ENCODE results near the gene GIT1.
"Not testable (repeated sequence)": the region's sequence is repeated elsewhere in the genome, so short reads cannot be mapped to it uniquely, and the experiment has no call there.

Gene GIT1

GRCh38 chr17:29565643-29566472 is 23.6 kb downstream of the GIT1 start:
- peak in 2 of 4 experiments; percentile 35 to 37 for DNase-seq

- no peak for DNase-seq
Measured at GRCh38 chr17:29563816-29564215, 25.6 kb downstream of the GIT1 start.

GRCh38 chr17:29562615-29563014 is 26.8 kb downstream of the GIT1 start:
- no peak for DNase-seq

GRCh38 chr17:29561554-29562517 is 27.6 kb downstream of the GIT1 start:
- no peak for DNase-seq

GRCh38 chr17:29560316-29560715 is 29.1 kb downstream of the GIT1 start:
- DNase-seq = no peak

GRCh38 chr17:29559640-29560039 is 29.8 kb downstream of the GIT1 start:
- DNase-seq = no peak

- not testable (repeated sequence) for DNase-seq
Measured at GRCh38 chr17:29558139-29558538, 31.3 kb downstream of the GIT1 start.

- no peak for DNase-seq
Measured at GRCh38 chr17:29557739-29558116, 31.7 kb downstream of the GIT1 start.

- DNase-seq = no peak
Measured at GRCh38 chr17:29557085-29557738, 32.2 kb downstream of the GIT1 start.

- no peak for DNase-seq
Measured at GRCh38 chr17:29555840-29556239, 33.6 kb downstream of the GIT1 start.

- DNase-seq = no peak
Measured at GRCh38 chr17:29549177-29549923, 40.1 kb downstream of the GIT1 start.

GRCh38 chr17:29546830-29547229 is 42.6 kb downstream of the GIT1 start:
- DNase-seq = no peak

GRCh38 chr17:29546085-29546484 is 43.4 kb downstream of the GIT1 start:
- no peak for DNase-seq

- DNase-seq = no peak
Measured at GRCh38 chr17:29544066-29544465, 45.4 kb downstream of the GIT1 start.

GRCh38 chr17:29533976-29534375 is 55.5 kb downstream of the GIT1 start:
- DNase-seq = no peak

- DNase-seq = no peak
Measured at GRCh38 chr17:29526322-29526721, 63.1 kb downstream of the GIT1 start.

- DNase-seq = no peak
Measured at GRCh38 chr17:29524692-29525091, 64.8 kb downstream of the GIT1 start.
